HG03575 (cell line): Measurements from ENCODE around the gene NXF1.
"Not testable (repeated sequence)": the region's sequence is repeated elsewhere in the genome, so short reads cannot be mapped to it uniquely, and the experiment has no call there.

Experiments
- ATAC-seq: cut with Tn5 transposase; IDR thresholded peaks from one replicate; pipeline ENCODE4 v1.9.1; 2021; ENCODE audit not compliant: unreplicated experiment, insufficient number of reproducible peaks, low FRiP score; ENCODE audit errors: extremely low read depth

The NXF1 gene

DNA sequence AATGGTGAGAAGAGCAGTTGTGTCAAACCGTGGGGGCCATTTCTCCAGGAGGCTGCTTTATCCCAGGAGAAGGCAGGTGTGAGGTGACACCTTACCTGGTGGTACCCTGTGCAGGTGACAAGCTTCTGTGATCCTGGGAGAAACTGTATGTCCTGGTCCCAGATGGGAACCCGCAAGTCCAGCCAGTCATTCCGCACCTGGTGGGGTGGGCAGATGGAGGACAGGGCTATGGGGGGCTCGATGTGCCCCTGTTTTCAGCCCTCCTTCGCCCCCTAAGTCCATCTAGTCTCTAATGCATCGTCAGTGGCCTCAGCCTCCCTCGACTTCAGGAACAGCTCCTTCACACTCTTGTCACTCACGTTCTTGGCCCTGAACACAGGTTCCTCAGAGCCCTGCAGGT, 30.1 kb upstream of the NXF1 start:
- ATAC-seq: no peak

DNA sequence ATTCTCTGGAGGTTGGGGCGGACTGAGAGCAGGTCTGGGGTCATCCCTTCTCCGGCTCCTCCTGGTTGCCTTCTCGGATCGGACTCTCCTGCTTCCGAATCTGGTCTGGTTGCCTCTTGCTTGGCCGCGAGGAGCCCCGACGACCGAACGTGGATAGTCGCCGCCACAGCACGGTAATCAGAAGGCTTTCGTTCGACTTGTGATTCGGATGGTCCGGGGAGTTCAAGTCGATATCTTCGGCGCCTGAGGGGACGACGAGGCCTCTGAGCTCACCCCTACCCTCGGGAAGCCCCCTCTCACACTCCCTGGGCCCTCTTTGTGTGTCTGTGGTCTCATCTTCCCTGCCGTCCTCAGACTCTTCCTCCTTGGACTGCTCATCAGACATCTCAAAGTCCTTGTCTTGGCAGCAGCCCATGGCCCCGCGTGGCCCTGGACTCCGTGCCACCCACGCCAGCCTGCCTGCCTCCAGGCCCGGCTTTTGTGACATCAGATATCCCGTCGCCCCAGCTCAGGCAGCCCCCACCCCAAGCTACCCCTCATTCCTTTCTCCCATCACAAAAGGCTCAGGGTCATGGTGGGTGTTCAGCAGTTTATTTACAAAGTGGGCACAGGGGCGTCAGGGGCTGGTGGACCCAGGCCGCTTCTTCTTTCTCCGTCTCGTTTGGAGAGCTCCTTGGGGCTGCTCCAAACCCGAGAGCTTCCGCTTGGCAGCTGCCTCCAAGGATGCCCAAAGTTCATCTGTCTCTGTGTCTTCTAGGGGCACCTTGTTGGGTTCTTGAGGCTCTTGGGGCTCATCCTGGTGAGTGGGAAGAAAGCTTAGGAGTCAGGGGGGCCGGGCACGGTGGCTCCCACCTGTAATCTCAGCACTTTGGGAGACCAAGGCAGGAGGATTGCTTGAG, 27.3 kb upstream of the NXF1 start, which contains the start of gene TEX54:
Gene TEX54, minus strand, starts transcription at position 506 of the 899 bp plus-strand sequence.
- ATAC-seq: no peak

DNA sequence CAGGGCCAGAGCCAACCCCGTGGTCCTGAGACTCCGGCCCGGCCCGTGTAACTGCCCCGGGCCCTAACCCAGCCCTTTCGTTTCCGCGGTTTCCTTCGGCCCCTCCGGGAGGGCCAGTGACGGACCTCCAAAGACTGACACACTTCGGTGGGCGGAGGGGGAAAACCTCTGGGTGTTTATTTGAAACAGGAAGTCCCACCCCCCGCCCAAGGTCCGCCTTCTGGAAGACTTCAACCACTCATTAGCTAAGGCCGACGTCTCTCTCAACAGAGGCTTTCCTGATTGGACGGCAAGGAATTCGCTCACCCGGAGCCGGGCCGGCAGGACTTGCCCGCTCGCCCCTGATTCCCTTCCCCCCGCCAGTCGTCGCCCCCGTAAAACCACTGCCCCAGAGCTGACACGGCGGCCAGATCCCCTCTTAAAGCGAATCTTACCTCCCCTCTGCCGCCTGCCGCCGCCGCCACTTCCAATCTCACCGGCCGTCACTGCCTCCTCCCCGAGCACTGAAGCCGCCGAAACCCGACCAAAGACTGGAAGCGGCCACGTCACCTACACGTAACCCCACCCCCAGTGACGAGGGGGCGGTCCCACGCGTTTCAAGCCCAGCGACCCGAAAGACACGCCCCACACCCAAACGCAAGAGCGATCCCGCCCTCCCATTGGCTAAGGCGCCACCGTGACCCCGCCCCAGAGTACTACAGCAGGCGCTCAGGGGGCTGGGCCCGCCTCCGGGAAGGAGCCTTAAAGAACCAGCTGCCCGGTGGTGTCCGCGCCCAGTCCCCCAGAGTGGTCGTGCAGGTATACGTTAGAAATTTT, 26.5 kb upstream of the NXF1 start, which contains the start of gene STX5:
Gene STX5, minus strand, starts transcription at position 532 of the 816 bp plus-strand sequence. CDS start 808 bp downstream, outside the sequence.
- peak; percentile 38 for ATAC-seq

DNA sequence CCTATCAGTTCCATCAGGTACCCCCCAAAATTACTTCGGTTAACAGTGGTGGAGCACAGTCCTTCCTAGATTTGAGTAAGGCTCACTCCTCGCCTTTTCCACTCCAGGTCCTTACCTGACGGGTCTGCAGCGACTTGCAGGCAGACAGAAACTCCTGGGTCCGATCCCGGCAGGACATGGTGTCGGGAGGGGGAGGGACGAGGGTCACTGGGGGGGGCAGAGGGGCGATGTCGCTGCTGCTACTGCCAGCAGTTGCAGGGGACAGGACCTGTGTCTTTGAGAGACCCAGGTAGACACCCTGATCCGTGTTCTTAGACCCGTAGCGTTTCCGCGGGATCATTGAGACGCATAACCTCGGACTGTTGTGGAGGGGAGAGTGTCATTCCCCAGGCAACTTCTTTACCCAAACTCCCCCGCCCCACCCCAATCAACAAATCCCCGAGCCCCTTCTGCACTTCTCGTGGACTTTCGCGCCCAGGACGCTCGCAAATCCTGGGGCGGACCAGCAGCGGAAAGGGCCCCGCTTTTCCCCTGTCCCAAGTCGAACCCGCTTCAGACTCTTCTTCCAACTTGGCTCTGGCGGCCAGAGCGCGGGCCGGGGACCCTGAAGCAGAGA, 25.8 kb upstream of the NXF1 start:
- no peak for ATAC-seq

DNA sequence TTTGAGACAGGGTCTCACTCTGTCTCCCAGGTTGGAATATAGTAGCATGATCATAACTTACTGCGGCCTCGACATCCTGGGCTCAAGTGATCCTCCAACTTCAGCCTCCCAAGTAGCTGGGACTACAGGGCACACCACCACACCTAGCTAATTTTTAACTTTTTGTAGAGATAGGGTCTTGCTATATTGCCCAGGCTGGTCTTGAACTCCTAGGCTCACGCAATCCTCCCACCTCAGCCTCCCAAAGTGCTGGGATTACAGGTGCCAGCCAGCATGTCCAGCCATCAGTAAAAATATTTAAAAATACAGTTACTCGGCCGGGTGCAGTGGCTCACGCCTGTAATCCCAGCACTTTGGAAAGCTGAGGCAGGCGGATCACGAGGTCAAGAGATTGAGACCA, 22.9 kb upstream of the NXF1 start:
- not testable (repeated sequence) for ATAC-seq

DNA sequence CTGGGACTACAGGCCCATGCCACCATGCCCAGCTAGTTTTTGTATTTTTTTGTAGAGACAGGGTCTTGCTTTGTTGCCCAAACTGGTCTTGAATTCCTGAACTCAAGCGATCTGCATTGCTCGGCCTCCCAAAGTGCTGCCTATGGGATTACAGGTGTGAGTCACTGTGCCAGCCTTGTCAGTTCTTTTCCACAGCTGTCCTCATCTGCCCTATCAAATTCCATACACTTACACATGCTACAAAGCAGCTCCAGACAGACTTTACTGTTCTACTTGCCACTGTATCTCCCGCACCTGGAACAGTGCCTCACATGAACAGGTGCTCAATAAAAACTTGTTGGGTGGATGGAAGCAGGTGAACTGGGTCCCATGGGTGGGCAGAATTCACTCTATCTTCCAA, 18.4 kb upstream of the NXF1 start:
- ATAC-seq: no peak

DNA sequence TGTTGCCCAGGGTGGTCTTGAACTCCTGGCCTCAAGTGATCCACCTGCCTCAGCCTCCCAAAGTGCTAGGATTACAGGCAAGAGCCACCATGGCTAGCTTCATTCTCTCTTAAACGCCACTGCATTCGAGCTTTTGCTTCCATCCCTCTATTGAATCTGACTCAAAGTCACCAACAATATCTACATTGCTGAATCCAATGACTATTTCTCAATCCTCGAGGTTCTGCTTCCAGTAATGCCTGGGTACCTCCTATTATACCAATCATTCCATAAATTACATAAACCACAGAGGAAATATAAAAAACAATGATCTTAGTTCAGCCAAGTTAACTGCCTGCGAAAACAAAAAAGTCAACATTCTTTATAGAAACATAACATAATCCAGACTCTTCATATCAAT, 11.9 kb upstream of the NXF1 start:
- no peak for ATAC-seq

DNA sequence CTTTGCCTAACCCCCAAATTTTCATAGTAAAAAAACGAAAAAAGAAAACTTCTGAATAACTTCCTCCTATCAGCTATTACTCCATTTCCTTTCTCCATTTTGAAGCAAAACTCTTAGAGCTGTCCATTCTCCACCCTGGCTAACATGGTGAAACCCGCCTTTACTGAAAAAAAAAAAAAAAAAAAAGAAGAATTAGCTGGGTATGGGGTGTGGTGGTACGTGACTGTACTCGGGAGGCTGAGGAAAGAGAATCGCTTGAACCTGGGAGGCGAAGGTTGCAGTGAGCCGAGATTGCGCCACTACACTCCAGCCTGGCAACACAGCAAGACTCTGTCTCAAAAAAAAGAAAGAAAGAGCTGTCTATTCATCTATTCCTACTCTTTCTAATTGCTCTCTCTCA, 11.3 kb upstream of the NXF1 start:
- ATAC-seq: no peak

DNA sequence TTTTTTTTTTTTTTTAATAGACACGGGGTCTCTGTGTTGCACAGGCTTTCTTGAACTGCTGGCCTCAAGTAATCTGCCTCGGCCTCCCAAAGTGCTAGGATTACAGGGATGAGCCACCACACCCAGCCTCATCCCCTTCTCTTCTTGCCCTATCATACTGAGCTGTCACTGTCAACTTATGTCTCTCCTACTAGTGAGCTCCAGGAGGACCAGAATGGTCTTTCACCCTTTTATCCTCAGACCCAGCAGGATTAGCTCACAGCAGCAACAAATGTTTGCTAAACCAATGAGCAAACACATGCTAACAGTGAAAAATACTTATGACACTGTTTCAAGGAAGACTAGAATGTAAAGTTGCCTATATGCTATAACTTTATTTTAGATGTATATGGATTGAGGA, 6.4 kb upstream of the NXF1 start:
- ATAC-seq: no peak

DNA sequence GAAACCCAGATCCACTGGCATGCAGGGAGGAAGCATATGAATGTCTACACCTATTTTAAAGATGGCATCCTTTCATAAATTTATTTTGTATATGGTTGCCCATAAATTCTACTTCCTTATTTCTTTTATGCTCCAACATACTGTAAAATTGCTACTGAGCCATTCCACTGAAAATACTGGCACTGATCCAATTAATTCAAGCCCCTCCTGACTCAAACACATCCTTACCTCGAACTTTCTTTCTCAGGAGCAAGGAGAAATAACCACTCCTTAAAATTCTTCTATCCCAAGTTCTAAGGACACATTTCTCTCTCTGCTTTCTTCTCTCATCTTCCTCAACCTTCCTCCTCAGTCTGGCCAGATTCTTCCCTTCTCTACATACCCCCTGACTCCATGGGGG, 5.5 kb upstream of the NXF1 start:
- ATAC-seq: no peak

DNA sequence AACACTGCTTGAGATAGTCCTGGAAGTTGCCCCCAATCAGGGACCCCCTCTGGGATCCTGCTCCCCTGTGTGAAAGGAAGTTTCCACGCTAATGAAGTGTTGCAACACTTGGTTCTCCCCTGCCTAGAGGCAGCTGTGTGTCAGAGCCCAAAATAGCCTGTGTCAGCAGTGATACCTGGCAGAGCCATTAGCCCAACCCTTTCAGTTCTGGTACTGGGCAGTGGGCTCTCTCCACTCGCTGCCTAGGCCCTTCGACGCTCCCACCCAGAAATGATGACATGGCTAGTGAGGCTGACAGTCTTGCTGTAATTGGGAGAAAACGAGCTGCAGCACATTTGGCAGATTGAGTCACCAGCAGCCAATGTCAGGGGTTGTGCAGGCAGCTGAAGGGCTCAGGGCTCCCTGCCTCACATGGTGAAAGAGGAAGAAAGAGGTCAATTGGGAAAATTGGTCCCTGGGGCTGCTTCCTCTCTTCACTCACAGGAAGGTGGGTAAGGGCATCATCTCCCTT, 1.4 kb upstream of the NXF1 start:
- no peak for ATAC-seq

DNA sequence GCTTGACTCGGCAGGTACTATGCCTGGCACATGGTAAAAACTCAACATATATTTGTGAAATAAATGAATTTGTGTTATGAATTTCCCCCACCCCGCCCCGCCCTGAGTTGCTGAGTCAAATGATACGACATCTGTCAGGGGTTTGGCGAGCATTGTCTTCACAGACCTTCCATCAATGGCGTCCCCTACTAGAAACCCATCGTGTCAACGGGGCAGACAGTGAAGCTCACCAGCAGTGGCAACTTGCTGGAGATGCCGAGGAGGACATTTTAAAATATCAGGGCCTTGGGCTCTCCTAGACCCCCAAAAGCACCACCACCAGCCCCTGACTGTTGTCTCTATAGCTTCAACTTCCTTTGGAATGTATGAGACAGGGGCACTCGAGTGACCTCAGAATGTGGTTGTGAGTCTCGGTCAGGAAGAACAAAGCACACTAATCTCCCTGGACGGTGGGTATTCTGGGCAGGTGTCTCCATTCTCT, 761 bp upstream of the NXF1 start:
- ATAC-seq: no peak

DNA sequence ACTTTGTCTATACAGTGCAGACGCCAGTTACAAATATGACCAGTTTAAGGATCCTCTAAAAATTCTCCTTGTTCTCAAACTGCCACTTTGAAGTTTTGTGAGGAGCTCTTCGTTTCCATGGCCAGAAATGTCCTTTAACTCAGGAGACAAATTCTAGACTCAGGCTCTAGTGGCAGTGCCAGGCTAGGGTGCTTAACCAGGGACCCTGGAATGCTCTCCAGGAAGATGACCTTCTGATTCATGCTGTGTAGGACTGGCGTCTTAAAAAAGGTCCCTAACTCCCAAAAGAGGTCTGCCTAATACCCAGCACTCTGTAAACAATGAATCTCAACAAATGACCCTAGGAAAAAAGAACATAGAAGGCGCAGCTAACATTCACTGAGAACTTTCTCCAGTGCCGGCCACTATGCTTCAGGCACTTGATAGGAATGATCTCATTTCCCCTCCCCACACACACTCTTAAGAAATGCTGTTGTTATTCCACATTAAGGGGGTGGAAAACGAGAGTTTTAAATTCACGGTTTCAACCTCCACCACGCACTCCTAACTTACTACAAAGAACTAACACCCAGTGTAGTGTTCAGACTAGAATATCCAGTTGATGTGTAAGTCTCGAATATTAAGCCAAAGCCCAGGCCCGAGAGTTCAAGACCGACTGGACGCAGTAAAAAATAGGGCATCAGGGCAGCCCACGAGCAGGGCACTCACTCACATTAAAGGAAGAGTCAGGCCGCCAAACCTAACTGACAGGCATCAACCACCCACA, 747 bp downstream of the NXF1 start:
- ATAC-seq: no peak

DNA sequence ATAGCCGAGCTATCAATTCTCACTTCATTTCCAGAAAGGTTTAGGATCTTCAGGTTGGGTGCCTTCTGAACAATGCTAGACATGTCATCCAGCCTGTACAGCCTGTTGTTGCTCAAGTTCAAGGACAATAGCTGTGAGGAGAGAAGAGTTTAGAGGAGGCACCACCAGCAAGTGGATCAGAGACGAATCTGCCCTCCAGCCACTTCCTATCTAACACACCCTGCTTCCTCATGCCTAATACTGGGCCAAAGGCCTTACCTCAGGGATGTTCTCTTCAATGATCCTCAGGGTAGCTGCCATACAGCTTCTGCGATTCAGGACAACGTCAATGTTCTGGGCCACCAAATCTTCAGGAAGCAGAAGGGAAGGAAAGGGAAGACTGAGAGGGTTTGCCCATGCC, 4.2 kb downstream of the NXF1 start:
- no peak for ATAC-seq

DNA sequence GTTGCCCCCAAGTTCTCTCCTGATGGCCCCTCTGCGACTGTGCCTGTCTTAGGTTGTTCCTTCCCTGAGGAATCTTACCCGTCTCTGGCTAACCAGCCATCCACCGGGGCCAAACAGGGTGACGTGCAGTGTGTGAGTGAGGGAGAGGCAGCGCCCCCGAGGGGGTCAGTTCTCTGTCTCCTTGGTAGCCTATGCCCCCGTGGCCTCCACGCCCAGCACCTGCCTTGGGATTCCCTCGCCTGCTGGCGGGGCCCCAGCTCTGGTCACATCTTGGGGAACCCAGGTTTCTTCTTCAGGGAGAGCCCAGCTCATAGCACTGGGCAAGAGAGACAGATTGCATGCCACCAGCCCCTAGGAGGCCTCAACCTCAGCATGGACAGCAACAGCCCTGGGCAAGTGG, 5.8 kb downstream of the NXF1 start:
- ATAC-seq: no peak

DNA sequence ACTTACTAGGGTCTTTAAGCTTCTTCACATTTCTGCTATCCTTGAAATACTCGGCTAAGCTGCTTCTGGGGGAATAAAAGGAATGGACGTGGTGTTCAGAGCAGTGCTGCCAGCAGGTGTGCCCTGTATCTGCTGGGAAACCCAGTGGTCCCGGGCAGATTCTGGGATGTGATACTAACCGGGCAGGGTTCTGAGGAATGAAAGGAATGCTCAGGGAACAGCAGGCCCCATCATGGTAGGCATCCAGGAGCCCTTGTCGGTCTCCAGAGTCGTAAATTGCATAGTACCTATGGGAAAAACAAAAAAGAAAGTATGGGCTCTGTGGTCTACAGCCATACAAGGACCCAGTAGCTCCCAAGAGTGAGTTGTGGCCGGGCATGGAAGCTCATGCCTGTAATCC, 9.0 kb downstream of the NXF1 start:
- no peak for ATAC-seq

DNA sequence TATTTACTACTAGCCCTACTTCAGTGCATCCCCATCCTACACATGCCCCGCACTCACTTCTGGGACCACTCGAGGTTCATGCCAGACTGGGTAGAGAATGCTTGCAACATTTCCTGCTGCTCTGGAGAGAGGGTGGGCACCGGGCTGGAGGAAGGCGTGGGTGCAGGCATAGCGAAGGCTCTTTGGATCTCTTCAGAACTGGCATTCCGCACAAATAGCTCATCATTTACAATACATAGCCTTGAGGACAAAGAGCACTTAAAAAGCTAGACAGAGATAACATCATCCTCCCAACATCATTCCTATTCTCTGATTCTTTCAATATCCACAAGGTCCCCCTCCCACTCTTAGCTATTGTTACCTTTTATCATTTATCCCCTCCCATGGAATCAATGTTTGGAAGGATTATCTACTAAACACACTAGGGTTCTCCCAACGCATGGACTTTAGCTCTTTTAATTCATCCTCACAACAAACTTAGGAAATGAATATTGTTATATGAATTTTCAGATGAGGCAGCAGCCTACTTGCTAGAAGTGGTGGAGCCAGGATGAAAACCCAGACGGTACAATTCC, 11.0 kb downstream of the NXF1 start:
- no peak for ATAC-seq

DNA sequence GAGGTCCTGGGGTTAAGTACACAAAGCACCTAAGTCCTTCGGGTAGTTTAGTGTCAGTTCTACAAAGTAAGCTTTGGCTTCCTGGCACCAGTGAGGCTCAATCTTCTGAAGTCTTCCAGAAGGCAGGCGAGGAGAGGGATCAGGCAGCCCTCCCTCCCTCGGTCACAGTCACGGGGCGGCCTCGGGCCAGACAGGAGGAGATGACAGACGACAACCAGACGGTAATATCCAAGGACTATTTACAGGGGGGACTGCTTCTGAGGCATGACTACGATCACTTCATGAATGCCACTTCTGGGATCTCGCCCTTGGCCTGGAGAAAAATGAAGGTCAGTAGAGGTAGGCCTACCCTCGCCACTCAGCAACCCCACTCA, 13.1 kb downstream of the NXF1 start:
- ATAC-seq: no peak
